GM23338 (cell line): ENCODE data around the gene UHRF1. TPM values are rescaled to one million over a fixed set of nuclear protein-coding genes. Genes with fewer than 3 reads are reported as not detected.

ENCODE experiments used
- ATAC-seq: fragments of 200-7000 bp; cut with Tn5 transposase; 3 replicates; pipeline ENCODE4 v1.9.1; 2020
- DNase-seq: peaks from one replicate; pipeline ENCODE4 v3.0.0-alpha.2; 2015; ENCODE audit warnings: low spot score
- H2AFZ ChIP-seq: fragments of 200-600 bp; sonication (generic); 2 replicates; pipeline ENCODE4 v1.8.0; 2016; ENCODE audit warnings: antibody characterized with exemption, mild to moderate bottlenecking, moderate library complexity
- H3F3A ChIP-seq: fragments of 200-600 bp; sonication (generic); replicated peaks from 2 replicates; pipeline ENCODE4 v1.8.0; 2017; ENCODE audit warnings: antibody characterized with exemption, mixed run types, low read depth
- H3K27ac ChIP-seq: fragments of 200-600 bp; sonication (generic); 2 replicates; pipeline ENCODE4 v1.6.1; 2016; ENCODE audit warnings: low read depth
- H3K27me3 ChIP-seq: fragments of 200-600 bp; sonication (generic); 2 replicates; pipeline ENCODE4 v1.8.0; 2016; ENCODE audit warnings: mild to moderate bottlenecking, mixed run types, moderate library complexity; ENCODE audit not compliant: insufficient read depth
- H3K36me3 ChIP-seq: fragments of 200-600 bp; sonication (generic); 2 replicates; pipeline ENCODE4 v1.8.0; 2016; ENCODE audit warnings: mild to moderate bottlenecking; ENCODE audit not compliant: insufficient read depth
- H3K4me1 ChIP-seq: fragments of 200-600 bp; sonication (generic); 2 replicates; pipeline ENCODE4 v1.8.0; 2016; ENCODE audit warnings: mild to moderate bottlenecking, moderate library complexity; ENCODE audit not compliant: insufficient read depth
- H3K4me2 ChIP-seq: fragments of 200-600 bp; sonication (generic); 2 replicates; pipeline ENCODE4 v1.7.1; 2017; ENCODE audit warnings: mixed run types
- H3K4me3 ChIP-seq: fragments of 200-600 bp; sonication (generic); 2 replicates; pipeline ENCODE4 v1.6.1; 2016; ENCODE audit warnings: mixed run types
- H3K79me2 ChIP-seq: fragments of 200-600 bp; sonication (generic); replicated peaks from 2 replicates; pipeline ENCODE4 v1.8.0; 2017; ENCODE audit warnings: mild to moderate bottlenecking; ENCODE audit not compliant: insufficient read depth
- H3K9me2 ChIP-seq: fragments of 200-600 bp; sonication (generic); 2 replicates; pipeline ENCODE4 v1.8.0; 2017; ENCODE audit not compliant: insufficient read depth
- H4K20me1 ChIP-seq: fragments of 200-600 bp; sonication (generic); replicated peaks from 2 replicates; pipeline ENCODE4 v1.8.0; 2017; ENCODE audit warnings: mild to moderate bottlenecking; ENCODE audit not compliant: insufficient read depth
- H3K27ac Mint-ChIP-seq: 2 replicates; pipeline ENCODE4 v1.8.0; 2020; ENCODE audit warnings: inconsistent platforms, mild to moderate bottlenecking, moderate library complexity, mixed read lengths
- H3K27me3 Mint-ChIP-seq: 3 replicates; pipeline ENCODE4 v1.8.0; 2022; ENCODE audit warnings: low read depth, mild to moderate bottlenecking, moderate library complexity, mixed read lengths, inconsistent platforms; ENCODE audit not compliant: insufficient read depth, poor library complexity
- H3K36me3 Mint-ChIP-seq: 3 replicates; pipeline ENCODE4 v1.8.0; 2021; ENCODE audit warnings: low read depth, mild to moderate bottlenecking, inconsistent platforms, moderate library complexity, mixed read lengths
- H3K4me1 Mint-ChIP-seq: 3 replicates; pipeline ENCODE4 v1.8.0; 2020; ENCODE audit warnings: mild to moderate bottlenecking, inconsistent platforms, mixed read lengths
- H3K4me3 Mint-ChIP-seq: 3 replicates; pipeline ENCODE4 v1.8.0; 2021; ENCODE audit warnings: moderate library complexity, mild to moderate bottlenecking, inconsistent platforms, mixed read lengths
- H3K9me3 Mint-ChIP-seq: 3 replicates; pipeline ENCODE4 v1.8.0; 2020; ENCODE audit warnings: moderate library complexity, mild to moderate bottlenecking, inconsistent platforms, mixed read lengths
- CREB1 ChIP-seq: fragments of 250-450 bp; sonication (Bioruptor Pico); IDR thresholded peaks from 2 replicates; pipeline ENCODE4 v1.5.0; 2020; ENCODE audit warnings: low read depth, mild to moderate bottlenecking, moderate library complexity
- EZH2phosphoT487 ChIP-seq: fragments of 200-600 bp; sonication (generic); IDR thresholded peaks from one replicate; pipeline ENCODE4 v1.8.1; 2018; ENCODE audit warnings: antibody characterized with exemption; ENCODE audit not compliant: unreplicated experiment
- NANOG ChIP-seq: IDR thresholded peaks from 2 replicates; pipeline ENCODE4 v1.6.1; 2016; ENCODE audit warnings: antibody characterized with exemption, borderline replicate concordance
- POLR2AphosphoS5 ChIP-seq: IDR thresholded peaks from 2 replicates; pipeline ENCODE4 v1.6.1; 2016; ENCODE audit warnings: antibody characterized with exemption, low read depth
- STAT1 ChIP-seq: IDR thresholded peaks from one replicate; pipeline ENCODE4 v1.6.1; 2016; ENCODE audit warnings: antibody characterized with exemption; ENCODE audit not compliant: unreplicated experiment
- ZNF114 ChIP-seq: fragments of 250-450 bp; sonication (Bioruptor Pico); IDR thresholded peaks from 2 replicates; pipeline ENCODE4 v1.5.0; 2020; ENCODE audit warnings: mild to moderate bottlenecking, moderate library complexity
- ZNF331 ChIP-seq: fragments of 250-450 bp; sonication (Bioruptor Pico); IDR thresholded peaks from 2 replicates; pipeline ENCODE4 v1.5.0; 2020; ENCODE audit warnings: low read depth, mild to moderate bottlenecking, moderate library complexity
- ZNF462 ChIP-seq: fragments of 250-450 bp; sonication (Bioruptor Pico); IDR thresholded peaks from 2 replicates; pipeline ENCODE4 v1.5.0; 2020; ENCODE audit warnings: mild to moderate bottlenecking, moderate library complexity
- polyA plus RNA-seq: library from polyadenylated mRNA; unstranded; fragments of >200 nt; fragmentation: Nextera tagmentation; extraction: Ambion mirVana; gene quantifications from 2 replicates; pipeline ENCODE4 v1.2.1, GENCODE V29; 2016
- total RNA-seq: library from RNA; depleted of rRNA; stranded (reverse); fragments of >200 nt; shearing (Covaris generic); gene quantifications from 2 replicates; pipeline ENCODE4 v1.2.3, GENCODE V29; 2014
- TF ChIP-seq, protein P1 (sequence below), 2 experiments: fragments of 200-600 bp in 1 of 2; sonication (generic) in 1 of 2; conservative IDR thresholded peaks; 2 replicates each; pipeline versions ENCODE4 v1.5.1 to v1.6.1; 2016 to 2017; ENCODE audit warnings: antibody characterized with exemption in 2 of 2, low read depth in 2 of 2, mild to moderate bottlenecking in 2 of 2, moderate library complexity in 1 of 2
- TF ChIP-seq, protein P2 (sequence below): IDR thresholded peaks from 2 replicates; pipeline ENCODE4 v1.6.1; 2016; ENCODE audit warnings: antibody characterized with exemption

Gene UHRF1
- total and polyA plus RNA-seq, 2 experiments from 2014 or later = 20.3 to 45.7 TPM

GRCh38 chr19:4935444-4935843, 26.1 kb downstream of the UHRF1 start:
- no peak overlapping the region for H3K27ac Mint-ChIP-seq
- no peak for TF ChIP-seq STAT1
- no peak for TF ChIP-seq CREB1 (CRISPR knock-in tag)
- H3K36me3 ChIP-seq = peaks cover 11% of the 10 kb centered on the region; the same call in 1 of the 2 replicates

GRCh38 chr19:4937060-4937459, 27.8 kb downstream of the UHRF1 start:
- peaks cover 69% of the 10 kb centered on the region for H3K36me3 Mint-ChIP-seq

More at GRCh38 chr19:4935444-4935843, 26.1 kb downstream of the UHRF1 start:
- ATAC-seq (no peak), DNase-seq (no peak)
- Histone ChIP-seq H3K79me2 (no peaks in the 10 kb centered on the region; the same call in 1 of the 2 replicates), H3F3A (no peaks in the 10 kb centered on the region), H3K4me1 (no peaks in the 10 kb centered on the region), H3K27ac (no peak overlapping the region), H3K9me2 (no peaks in the 10 kb centered on the region), H3K4me2 (no peak overlapping the region), H3K4me3 (no peak overlapping the region), H4K20me1 (peaks cover 16% of the 10 kb centered on the region), H3K27me3 (no peaks in the 10 kb centered on the region), H2AFZ (no peak overlapping the region)
- no peak overlapping the region for H3K4me3 Mint-ChIP-seq
- H3K9me3 Mint-ChIP-seq = no peaks in the 10 kb centered on the region
- peaks cover 10% of the 10 kb centered on the region for H3K27me3 Mint-ChIP-seq
- peaks cover 70% of the 10 kb centered on the region for H3K36me3 Mint-ChIP-seq
- H3K4me1 Mint-ChIP-seq = no peaks in the 10 kb centered on the region

More at GRCh38 chr19:4937060-4937459, 27.8 kb downstream of the UHRF1 start:
- ATAC-seq (no peak), DNase-seq (no peak)
- Histone ChIP-seq H3K36me3 (peaks cover 11% of the 10 kb centered on the region; the same call in 1 of the 2 replicates), H2AFZ (no peak overlapping the region), H3K79me2 (no peaks in the 10 kb centered on the region; the same call in 1 of the 2 replicates), H4K20me1 (peaks cover 24% of the 10 kb centered on the region), H3K4me2 (no peak overlapping the region), H3K4me3 (no peak overlapping the region), H3K9me2 (no peaks in the 10 kb centered on the region), H3F3A (no peaks in the 10 kb centered on the region), H3K4me1 (no peaks in the 10 kb centered on the region), H3K27ac (no peak overlapping the region), H3K27me3 (no peaks in the 10 kb centered on the region)
- Mint-ChIP-seq H3K4me3 (no peak overlapping the region), H3K9me3 (no peaks in the 10 kb centered on the region), H3K27me3 (peaks cover 8% of the 10 kb centered on the region), H3K4me1 (no peaks in the 10 kb centered on the region), H3K27ac (no peak overlapping the region)
- TF ChIP-seq ZNF331 (CRISPR knock-in tag) (no peak), ZNF462 (CRISPR knock-in tag) (no peak), ZNF114 (CRISPR knock-in tag) (no peak), POLR2AphosphoS5 (no peak), STAT1 (no peak), EZH2phosphoT487 (no peak), NANOG (no peak)
- TF ChIP-seq, protein P1, sequence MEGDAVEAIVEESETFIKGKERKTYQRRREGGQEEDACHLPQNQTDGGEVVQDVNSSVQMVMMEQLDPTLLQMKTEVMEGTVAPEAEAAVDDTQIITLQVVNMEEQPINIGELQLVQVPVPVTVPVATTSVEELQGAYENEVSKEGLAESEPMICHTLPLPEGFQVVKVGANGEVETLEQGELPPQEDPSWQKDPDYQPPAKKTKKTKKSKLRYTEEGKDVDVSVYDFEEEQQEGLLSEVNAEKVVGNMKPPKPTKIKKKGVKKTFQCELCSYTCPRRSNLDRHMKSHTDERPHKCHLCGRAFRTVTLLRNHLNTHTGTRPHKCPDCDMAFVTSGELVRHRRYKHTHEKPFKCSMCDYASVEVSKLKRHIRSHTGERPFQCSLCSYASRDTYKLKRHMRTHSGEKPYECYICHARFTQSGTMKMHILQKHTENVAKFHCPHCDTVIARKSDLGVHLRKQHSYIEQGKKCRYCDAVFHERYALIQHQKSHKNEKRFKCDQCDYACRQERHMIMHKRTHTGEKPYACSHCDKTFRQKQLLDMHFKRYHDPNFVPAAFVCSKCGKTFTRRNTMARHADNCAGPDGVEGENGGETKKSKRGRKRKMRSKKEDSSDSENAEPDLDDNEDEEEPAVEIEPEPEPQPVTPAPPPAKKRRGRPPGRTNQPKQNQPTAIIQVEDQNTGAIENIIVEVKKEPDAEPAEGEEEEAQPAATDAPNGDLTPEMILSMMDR (conservative IDR thresholded peaks at IDR 0.05; ENCODE audit: low read depth in 2 of 2) = no peak
- TF ChIP-seq, protein P2, sequence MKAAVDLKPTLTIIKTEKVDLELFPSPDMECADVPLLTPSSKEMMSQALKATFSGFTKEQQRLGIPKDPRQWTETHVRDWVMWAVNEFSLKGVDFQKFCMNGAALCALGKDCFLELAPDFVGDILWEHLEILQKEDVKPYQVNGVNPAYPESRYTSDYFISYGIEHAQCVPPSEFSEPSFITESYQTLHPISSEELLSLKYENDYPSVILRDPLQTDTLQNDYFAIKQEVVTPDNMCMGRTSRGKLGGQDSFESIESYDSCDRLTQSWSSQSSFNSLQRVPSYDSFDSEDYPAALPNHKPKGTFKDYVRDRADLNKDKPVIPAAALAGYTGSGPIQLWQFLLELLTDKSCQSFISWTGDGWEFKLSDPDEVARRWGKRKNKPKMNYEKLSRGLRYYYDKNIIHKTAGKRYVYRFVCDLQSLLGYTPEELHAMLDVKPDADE = no peak
